Duodenal mucosa (tissue), 2 donors: ENCODE results near the gene SOX13.

Experiments
- H3K27ac ChIP-seq: one replicate; pipeline ENCODE4 v1.7.0; 2013; ENCODE audit warnings: low read depth, low read length
- H3K27me3 ChIP-seq, 2 donors: one replicate each; pipeline ENCODE4 v1.7.0; 2013; ENCODE audit warnings: low read length in 2 of 2, control low read depth in 1 of 2; ENCODE audit not compliant: insufficient read depth in 2 of 2, control insufficient read depth in 1 of 2
- H3K36me3 ChIP-seq, 2 donors: one replicate each; pipeline ENCODE4 v1.7.0; 2013; ENCODE audit warnings: low read length in 2 of 2, control low read depth in 1 of 2; ENCODE audit not compliant: insufficient read depth in 2 of 2, control insufficient read depth in 1 of 2
- H3K4me1 ChIP-seq, 2 donors: one replicate each; pipeline ENCODE4 v1.7.0; 2013; ENCODE audit warnings: low read length in 2 of 2, control low read depth in 1 of 2; ENCODE audit not compliant: insufficient read depth in 2 of 2, control insufficient read depth in 1 of 2
- H3K4me3 ChIP-seq, 2 donors: one replicate each; pipeline ENCODE4 v1.7.0; 2013; ENCODE audit warnings: low read length in 2 of 2, low read depth in 1 of 2
- H3K9ac ChIP-seq, 2 donors: one replicate each; pipeline ENCODE4 v1.7.0; 2013; ENCODE audit warnings: low read length in 2 of 2, low read depth in 1 of 2
- H3K9me3 ChIP-seq, 2 donors: one replicate each; pipeline ENCODE4 v1.7.0; 2013; ENCODE audit warnings: low read length in 2 of 2, control low read depth in 1 of 2; ENCODE audit not compliant: control insufficient read depth in 1 of 2

Gene SOX13

DNA sequence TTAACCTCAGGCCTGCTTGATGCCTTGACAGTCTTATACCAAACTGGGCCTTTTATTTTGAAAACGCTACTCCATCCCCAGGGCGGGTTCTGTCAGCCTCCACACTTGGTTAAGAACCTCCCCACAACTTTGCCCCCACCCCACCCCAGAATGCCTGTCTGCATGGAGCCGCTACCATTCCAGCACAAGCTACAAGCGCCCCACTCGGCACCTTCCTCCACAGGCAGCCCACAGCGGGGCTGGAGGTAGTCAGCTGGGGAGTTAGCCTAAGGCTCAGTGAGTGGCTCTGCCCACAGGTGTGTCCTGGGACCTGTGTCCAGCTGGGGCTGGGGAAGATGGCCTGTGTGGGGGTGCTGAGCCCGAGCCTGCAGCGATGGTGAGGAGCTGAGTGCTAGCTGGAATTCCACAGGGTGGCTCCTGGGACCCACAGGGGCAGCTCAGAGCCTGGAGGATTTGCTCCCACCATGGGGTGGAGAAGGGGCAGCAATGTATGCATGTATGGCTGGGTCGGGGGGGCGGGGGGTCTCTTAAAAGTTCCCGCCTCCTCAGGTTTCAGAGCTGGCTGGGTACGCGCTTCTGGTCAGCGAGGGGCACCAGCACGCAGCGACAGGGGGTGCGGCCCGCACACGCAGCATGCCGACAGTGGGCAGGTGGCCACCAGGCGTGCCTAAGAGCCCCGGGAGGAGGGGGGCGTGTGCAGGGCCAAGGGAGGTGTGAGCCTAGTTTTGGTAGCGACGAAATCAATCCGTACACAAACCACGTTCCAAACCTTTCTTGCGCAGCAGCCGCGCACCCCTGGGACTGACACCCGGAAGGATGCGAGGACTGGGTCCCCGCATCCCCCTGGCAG is 78.0 kb downstream of the SOX13 start:
- H3K4me3 ChIP-seq = peak overlapping the region; percentile 48 to 61
- peak overlapping the region in 1 of 2 donors; percentile 52 for H3K9ac ChIP-seq
- H3K36me3 ChIP-seq = no peaks in the 10 kb centered on the region
- H3K4me1 ChIP-seq = peaks cover 0 to 10% of the 10 kb centered on the region in 2 donors
- peak overlapping the region; percentile 39 for H3K27ac ChIP-seq
- peaks cover 5 to 13% of the 10 kb centered on the region in 2 donors for H3K27me3 ChIP-seq
- H3K9me3 ChIP-seq = no peaks in the 10 kb centered on the region

DNA sequence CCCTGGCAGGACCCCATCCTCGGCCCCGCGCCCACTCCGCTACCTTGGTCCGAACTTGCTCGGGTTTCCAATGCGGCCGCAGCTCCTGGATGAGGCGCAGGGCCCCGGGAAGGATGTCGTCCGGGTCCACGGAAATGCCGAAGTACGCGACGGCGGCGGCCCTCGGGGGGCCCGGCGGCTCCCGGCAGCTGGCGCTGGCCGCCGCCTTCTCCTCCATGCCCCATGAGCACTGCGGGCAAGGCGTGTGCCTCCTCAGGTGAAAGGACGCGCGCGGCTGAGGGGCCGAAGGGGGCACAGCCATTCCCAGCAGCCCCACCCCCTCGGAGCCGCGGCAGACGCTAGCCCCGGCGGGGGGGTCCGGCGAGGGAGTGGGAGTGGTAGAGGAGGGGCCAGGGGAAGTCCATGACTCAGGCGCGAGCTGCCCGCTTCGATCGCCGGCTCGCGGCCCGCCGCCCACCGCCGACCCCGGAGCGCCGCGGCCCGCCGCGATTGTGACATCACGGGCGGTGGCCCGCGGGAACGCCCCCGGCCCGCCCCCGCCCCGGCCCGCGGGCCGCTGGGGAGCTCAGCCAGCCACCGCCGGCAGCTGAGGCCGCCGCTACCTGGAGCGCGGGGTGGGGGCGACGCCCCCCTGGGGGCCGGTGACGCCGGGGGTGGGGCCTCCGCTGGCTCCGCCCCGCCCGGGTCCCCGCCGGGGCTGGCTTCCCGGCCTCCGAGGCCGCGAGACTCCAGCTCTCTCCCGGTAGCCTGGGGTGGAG is 78.8 kb downstream of the SOX13 start, which contains the start of gene ETNK2:
ETNK2 (minus strand) TSS at position 493 of the 758 bp plus-strand sequence; CDS start at position 301, 192 bp downstream.
- H3K9ac ChIP-seq = peak within 1 kb of the TSS in 1 of 2 donors; percentile 52
- H3K27ac ChIP-seq = peak within 1 kb of the TSS; percentile 39
- H3K4me3 ChIP-seq = peak within 1 kb of the TSS; percentile 48 to 61
- peaks cover 0 to 10% of the 10 kb centered on the region in 2 donors for H3K4me1 ChIP-seq
- peaks cover 5 to 13% of the 10 kb centered on the region in 2 donors for H3K27me3 ChIP-seq
- H3K36me3 ChIP-seq = no peaks in the 10 kb centered on the region
- no peaks in the 10 kb centered on the region for H3K9me3 ChIP-seq

DNA sequence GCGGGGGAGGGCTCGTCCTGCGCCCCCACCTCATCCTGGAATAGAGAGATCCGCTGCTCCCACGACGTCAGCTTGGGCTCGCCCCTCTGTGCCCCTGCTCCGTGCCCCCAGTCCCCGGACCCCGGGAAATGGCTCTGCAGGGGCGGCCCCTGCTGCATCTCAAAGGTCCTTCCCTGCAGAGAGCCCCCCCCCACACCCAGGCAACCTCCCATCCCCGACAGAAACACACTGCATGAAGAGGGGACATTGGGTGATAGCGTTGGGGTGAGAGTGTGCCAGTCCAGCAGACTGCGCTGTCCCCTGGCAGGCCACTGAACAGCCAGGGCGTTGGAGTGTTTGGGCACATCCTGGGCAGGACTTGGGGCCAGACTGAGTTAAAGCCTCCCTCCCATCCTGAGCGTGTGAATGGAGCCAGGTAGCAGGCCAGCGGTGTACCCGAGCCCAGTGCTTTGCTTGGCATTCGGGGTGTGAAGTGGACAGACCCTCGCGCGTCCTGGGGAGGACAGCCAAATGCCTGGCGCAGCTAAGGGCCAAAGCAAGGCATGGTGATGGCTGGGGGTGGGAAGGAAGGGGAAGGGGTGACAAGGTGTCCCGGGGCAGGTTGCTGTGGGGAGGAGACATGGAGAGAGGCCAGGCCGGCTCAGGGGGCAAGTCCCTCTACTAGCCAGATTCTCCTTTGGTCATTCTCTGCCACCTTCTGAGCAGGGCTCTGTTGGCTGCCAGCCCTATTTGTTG is 79.6 kb downstream of the SOX13 start:
- H3K27me3 ChIP-seq = peaks cover 5 to 13% of the 10 kb centered on the region in 2 donors
- no peaks in the 10 kb centered on the region for H3K9me3 ChIP-seq
- H3K9ac ChIP-seq = no peak overlapping the region
- H3K27ac ChIP-seq = no peak overlapping the region
- peaks cover 0 to 10% of the 10 kb centered on the region in 2 donors for H3K4me1 ChIP-seq
- peak overlapping the region; percentile 46 to 54 for H3K4me3 ChIP-seq
- no peaks in the 10 kb centered on the region for H3K36me3 ChIP-seq

- H3K27me3 ChIP-seq = peaks cover 5 to 13% of the 10 kb centered on the region in 2 donors
- H3K27ac ChIP-seq = no peak overlapping the region
- no peak overlapping the region for H3K4me3 ChIP-seq
- no peaks in the 10 kb centered on the region for H3K9me3 ChIP-seq
- no peak overlapping the region for H3K9ac ChIP-seq
- peaks cover 0 to 10% of the 10 kb centered on the region in 2 donors for H3K4me1 ChIP-seq
- no peaks in the 10 kb centered on the region for H3K36me3 ChIP-seq
These were observed 80.8 kb downstream of the SOX13 start for GRCh38 chr1:204153667-204154066.

- Histone ChIP-seq H3K9ac (no peak overlapping the region), H3K4me1 (peaks cover 0 to 10% of the 10 kb centered on the region in 2 donors), H3K27me3 (peaks cover 5 to 13% of the 10 kb centered on the region in 2 donors), H3K9me3 (no peaks in the 10 kb centered on the region), H3K27ac (no peak overlapping the region), H3K4me3 (no peak overlapping the region), H3K36me3 (no peaks in the 10 kb centered on the region)
These were observed 81.8 kb downstream of the SOX13 start for GRCh38 chr1:204154568-204155255.

- Histone ChIP-seq H3K4me3 (no peak overlapping the region), H3K36me3 (no peaks in the 10 kb centered on the region), H3K9me3 (no peaks in the 10 kb centered on the region), H3K27me3 (peaks cover 5 to 13% of the 10 kb centered on the region in 2 donors), H3K9ac (no peak overlapping the region), H3K4me1 (peaks cover 0 to 10% of the 10 kb centered on the region in 2 donors), H3K27ac (no peak overlapping the region)
These were observed 83.0 kb downstream of the SOX13 start for GRCh38 chr1:204155881-204156280.

DNA sequence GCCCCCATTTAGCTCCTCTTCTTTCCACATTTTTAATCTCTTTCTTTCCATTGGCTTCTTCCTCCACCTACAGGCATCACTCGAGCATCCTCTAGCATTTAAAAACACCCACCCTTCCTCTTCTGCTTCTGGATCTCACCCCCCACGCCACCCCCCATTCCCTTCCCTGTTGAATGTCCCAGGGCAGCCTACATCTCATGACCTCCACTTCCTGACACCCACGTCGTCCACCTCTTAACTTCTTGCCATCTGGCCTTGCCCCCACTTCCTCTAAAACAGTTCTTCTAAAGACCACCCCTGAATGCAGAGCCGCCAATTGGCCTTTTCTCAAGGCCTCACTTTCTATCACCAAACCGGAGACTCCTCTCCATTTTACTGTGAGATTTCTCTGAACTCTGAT is 85.0 kb downstream of the SOX13 start:
- Histone ChIP-seq H3K36me3 (no peaks in the 10 kb centered on the region), H3K27ac (no peak overlapping the region), H3K4me1 (peaks cover 0 to 4% of the 10 kb centered on the region in 2 donors), H3K4me3 (no peak overlapping the region), H3K27me3 (peaks cover 0 to 13% of the 10 kb centered on the region in 2 donors), H3K9ac (no peak overlapping the region), H3K9me3 (no peaks in the 10 kb centered on the region)

DNA sequence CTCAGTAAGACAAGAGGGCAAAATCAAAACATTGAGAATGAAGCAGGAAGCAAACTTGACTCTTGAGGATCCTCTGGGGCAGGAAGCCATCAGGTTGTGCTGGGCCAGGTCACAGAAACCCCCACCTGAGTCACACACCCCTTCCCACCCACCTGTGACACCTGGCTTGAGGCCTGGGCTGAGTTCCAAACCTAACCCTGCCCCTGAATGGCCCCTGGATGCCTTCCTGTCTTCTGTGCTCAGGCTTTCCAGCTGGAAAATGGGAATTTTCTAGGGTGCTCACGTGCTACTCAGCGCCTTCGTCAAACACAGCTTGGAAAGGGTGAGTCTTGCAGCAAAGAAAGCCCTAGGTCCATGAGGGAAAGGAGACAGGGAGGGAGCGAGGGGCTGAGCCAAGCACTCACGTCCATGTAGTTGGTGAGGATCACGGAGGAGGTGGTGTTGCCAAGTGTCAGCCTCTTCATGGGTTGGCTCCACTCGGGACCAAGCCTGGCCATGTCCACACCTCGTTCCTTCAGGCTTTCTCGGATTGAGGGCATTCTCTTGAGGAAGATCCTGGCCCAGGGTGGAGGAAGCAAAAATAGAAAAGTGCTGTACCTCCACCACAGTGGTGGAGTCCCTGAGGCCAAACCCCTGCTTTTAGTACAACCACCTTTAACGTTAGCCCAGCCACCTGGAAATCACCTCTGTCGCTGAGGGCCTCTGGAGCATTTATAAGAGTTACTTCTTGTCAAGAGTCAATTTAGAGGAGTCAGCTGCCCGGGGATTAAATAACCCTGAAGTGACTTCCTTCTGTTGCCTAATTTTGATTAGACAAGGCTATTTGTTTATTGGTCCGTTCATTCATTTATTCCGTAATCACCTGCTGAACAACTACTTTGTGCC is 88.9 kb downstream of the SOX13 start:
- no peak overlapping the region for H3K4me3 ChIP-seq
- no peak overlapping the region for H3K9ac ChIP-seq
- no peaks in the 10 kb centered on the region for H3K9me3 ChIP-seq
- no peaks in the 10 kb centered on the region for H3K36me3 ChIP-seq
- peaks cover 0 to 4% of the 10 kb centered on the region in 2 donors for H3K4me1 ChIP-seq
- no peak overlapping the region for H3K27ac ChIP-seq
- H3K27me3 ChIP-seq = peaks cover 0 to 9% of the 10 kb centered on the region in 2 donors
